ENCODE data around the gene BAD.
A peak's percentile ranks its signal among the peaks of the same experiment; 100 is the strongest.
"Not testable (repeated sequence)": the region's sequence is repeated elsewhere in the genome, so short reads cannot be mapped to it uniquely, and the experiment has no call there.

Gene BAD

DNA sequence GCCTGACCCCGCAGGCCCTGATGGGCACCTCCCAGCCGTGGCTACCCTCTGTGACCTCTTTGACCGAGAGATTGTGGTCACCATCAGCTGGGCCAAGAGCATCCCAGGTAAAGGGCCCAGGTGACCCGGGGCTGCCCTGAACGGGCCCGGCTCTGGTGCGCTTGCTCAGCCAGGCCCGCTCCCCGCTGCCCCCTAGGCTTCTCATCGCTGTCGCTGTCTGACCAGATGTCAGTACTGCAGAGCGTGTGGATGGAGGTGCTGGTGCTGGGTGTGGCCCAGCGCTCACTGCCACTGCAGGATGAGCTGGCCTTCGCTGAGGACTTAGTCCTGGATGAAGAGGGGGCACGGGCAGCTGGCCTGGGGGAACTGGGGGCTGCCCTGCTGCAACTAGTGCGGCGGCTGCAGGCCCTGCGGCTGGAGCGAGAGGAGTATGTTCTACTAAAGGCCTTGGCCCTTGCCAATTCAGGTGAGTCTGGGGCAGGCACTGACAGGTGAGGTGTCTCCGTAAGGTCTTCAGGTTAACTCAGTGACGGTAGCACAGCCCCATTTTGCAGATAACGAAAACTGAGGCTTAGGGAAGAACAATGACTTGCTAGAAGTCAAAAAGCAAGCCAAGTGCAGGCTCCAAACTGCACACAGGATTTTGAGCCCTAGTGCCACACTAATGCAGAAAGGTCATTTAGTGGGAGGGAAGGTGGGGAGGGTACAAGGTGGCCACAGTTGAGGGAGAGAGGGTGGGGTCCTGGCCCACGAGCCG, 30.5 kb upstream of the BAD start:
- DNase-seq (ENCODE audit: low read depth), result no peak

DNA sequence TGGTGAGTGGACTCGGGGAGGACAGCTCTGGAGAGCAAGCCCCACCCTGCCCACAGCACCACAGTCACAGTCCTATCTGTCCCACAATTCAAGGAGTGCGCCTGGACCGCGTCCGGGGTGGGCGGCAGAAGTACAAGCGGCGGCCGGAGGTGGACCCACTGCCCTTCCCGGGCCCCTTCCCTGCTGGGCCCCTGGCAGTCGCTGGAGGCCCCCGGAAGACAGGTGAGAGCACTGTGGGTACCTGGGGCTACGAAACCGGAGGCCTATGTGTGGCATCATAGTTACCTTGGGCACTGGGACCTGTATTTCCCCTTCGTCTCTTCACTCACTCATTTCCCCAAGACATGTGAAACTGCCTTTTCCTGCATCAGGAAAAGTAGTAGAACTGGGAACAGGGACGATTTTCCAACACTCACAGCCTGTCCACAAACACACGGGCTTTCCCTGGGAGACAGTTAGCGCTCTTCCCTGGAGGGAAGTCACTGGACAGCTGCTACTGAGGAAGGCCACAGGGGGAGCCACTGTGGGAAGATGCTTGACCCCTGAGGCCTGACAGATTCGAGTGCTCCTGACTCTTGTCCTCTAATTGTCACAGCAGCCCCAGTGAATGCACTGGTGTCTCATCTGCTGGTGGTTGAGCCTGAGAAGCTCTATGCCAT, 29.8 kb upstream of the BAD start:
- DNase-seq (ENCODE audit: low read depth), result no peak

DNA sequence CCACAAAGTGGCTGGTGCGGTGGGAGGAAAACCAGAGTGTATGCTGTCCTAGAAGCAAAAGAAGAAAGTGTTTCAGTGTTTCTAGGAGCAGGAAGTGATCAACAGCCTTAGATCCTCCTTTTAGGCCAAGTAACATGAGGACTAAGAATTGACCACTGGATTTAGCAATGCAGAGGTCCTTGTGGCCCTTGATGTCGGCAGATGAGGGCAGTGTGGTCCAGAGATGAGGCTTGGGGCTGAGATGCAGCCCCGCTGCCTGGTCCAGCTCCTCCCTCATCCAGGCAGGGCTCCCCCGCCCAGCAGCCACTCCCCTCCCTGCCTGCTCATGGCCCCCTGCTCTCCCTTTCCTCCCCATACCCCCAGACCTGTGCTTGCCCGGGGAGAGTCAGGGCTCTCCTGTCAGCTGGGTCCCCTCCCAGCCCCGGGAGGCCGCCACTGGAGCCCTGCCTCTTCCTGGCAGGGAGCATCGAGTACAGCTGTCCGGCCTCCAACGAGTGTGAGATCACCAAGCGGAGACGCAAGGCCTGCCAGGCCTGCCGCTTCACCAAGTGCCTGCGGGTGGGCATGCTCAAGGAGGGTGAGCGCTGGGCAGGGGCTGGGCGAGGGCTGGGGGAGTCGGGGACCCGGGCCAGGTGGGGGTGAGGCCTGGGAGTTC, 29.2 kb upstream of the BAD start:
- no peak for DNase-seq (ENCODE audit: low read depth)

DNA sequence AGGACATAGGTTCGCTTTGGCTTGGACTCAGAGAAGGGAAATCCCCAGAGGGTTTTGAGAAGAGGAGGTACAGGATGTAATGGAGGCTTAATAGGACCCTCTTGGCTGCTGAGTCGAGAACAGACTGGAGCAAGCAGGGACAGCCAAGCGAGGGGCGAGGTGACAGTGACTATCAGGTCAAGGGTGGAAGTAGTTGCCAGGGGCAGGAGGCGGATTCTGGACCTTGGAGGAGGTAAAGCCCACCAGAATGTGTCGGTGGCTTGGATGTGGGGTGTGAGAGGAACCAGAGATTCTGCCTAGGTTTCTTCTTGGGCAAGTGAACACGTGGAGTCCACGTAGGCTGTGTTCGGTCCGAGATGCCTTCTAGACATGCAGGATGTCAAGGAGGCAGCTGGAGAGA, 28.5 kb upstream of the BAD start:
- DNase-seq (ENCODE audit: low read depth), result no peak

DNA sequence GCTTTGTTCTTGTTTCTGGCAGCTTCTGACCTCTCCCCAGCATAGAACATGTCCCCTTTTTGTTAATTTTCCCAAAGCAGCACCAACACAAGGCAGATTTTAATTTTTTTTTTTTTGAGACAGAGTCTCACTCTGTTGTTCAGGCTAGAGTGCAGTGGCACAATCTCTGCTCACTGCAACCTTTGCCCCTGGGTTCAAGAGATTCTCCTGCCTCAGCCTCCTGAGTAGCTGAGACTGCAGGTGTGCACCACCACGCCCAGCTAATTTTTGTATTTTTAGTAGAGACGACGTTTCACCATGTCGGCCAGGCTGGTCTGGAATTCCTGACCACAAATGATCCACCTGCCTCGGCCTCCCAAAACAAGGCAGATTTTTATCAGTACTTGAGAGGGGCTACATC, 23.3 kb upstream of the BAD start:
- DNase-seq (ENCODE audit: low read depth), result not testable (repeated sequence)

DNA sequence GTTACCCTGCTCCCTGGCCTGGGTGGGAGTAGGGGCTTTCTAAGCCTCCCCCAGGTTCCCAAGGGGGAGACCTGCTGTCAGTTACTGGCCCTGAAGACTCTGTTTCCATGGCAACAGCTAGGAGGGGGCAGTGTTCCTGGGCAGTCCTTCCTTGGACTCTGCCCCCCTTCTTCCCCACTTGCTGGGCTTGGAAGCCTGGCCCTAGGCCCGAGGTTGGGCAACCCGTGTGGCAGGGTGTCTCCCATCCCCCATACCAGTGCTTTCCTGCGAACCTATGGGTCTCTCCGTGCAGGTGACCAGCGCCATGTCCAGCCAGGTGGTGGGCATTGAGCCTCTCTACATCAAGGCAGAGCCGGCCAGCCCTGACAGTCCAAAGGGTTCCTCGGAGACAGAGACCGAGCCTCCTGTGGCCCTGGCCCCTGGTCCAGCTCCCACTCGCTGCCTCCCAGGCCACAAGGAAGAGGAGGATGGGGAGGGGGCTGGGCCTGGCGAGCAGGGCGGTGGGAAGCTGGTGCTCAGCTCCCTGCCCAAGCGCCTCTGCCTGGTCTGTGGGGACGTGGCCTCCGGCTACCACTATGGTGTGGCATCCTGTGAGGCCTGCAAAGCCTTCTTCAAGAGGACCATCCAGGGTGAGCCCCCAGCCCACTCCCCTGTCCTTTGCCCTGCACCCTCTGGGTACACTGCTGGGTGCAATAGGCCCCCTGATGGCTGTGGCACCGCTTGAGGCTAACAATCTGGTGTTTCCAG, 22.6 kb upstream of the BAD start:
- no peak for DNase-seq (ENCODE audit: low read depth)

DNA sequence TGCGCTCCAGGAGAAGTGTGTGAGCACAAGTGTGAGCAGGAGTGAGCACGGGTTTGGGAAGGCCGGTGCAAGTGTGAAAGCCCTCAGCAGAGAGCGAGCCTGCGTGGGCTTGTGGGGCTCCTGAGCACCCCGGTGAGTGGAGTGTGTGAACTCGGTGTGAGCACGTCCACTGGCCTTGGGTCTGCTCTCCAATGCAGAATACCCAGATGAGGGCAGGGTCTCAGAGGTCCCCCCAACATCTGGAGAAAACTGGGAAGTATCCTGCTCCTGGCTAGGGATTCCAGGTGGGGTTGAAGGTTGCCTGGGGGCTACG, 22.1 kb upstream of the BAD start:
- no peak for DNase-seq (ENCODE audit: low read depth)

DNA sequence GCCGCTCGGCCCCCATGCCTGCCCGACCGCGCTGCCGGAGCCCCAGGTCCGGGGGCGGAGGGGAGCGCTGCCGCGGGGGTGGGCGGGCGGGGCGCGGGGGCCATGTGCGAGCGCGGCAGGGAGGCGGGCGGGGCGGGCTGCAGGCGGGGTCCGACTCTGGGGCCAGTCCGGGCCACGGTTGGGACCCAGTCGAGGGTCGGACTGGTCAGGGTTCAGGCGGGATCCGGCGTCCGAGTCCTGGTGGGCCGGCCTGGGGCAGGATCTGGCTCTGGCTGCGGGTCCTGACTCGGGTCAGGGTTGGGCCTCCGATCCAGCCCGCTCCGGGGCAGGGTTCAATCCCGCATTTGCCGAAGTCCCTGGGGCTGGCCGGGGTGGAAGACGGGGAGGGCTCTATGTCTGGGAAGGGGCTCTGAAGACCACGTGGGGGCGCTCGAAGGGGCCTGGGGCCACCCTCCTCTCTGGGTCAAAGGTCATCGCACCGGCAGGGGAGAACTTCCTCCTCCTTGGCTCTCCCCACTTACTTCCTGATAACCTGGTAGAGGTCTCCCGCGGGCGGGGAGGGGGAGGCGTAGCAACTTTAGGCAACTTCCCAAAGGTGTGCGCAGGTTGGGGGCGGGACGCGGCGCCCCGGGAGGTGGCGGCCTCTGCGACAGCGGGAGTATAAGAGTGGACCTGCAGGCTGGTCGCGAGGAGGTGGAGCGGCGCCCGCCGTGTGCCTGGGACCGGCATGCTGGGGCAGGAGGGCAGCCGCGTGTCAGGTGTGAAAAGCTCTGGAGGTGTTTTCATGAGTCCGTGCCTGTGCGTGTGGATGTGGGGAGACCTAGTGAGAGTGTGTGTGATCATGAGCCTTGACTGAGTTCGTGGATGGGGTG, 21.5 kb upstream of the BAD start:
- no peak for DNase-seq (ENCODE audit: low read depth)

DNA sequence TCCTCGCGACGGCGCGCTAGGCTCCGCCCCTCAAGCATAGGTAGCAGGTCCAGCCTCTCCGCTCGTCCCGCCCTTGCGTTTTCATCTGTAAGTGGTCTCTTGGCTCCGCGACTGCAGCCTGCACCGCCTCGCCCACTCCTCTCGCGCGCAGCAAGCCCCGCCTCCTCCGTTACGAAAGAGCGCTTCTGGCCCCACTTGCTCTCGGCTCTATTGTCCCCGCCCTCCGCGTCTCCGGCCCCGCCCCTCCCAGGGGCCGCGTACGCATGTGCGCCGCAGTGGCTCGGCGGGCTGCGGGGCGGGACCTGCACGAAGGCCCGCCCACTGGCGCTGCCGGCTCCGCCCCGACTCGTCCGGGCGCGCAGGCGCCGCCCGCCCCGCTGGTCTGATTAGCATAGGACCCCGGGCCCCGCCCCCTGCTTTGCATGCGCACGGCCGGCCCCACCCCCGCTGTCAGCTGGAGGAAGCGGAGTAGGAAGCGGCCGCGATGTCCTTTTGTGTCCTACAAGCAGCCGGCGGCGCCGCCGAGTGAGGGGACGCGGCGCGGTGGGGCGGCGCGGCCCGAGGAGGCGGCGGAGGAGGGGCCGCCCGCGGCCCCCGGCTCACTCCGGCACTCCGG, 20.7 kb upstream of the BAD start, which contains the start of gene ESRRA:
Gene ESRRA (plus strand): TSS at position 450 of the 616 bp plus-strand sequence. CDS start 1,656 bp downstream, outside the sequence.
- DNase-seq (ENCODE audit: low read depth), result peak; percentile 98

DNA sequence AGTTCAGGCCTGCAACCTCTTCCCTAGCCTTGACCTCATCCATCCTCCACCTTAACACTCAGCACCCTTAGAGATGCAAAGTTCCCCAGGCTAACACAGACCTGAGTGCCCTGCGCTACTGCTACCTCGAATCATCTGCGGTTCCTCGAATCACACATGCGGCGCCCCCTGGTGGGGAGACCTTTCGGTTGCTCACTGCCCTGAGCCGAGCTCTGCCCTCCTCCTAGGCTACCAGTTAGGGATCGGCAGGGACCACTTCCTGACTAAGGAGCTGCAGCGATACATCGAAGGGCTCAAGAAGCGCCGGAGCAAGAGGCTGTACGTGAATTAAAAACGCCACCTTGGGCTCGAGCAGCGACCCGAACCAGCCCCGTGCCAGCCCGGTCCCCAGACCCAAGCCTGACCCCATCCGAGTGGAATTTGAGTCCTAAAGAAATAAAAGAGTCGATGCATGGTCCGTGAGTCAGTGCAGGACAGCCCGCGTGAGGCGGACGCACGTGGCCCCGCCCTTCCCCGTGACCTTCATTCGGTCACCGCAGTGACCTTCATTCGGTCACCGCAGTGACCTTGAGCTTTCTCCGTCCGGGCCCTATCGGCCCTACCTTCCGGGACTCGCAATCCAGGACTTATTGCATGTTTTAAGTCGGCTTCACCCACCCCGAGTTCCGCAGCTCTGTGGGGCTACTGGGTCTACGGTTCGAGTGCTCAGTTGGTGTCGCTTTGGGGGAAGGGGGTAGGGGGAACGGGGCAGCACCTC, 20.0 kb upstream of the BAD start:
- peak; percentile 96 for DNase-seq (ENCODE audit: low read depth)

DNA sequence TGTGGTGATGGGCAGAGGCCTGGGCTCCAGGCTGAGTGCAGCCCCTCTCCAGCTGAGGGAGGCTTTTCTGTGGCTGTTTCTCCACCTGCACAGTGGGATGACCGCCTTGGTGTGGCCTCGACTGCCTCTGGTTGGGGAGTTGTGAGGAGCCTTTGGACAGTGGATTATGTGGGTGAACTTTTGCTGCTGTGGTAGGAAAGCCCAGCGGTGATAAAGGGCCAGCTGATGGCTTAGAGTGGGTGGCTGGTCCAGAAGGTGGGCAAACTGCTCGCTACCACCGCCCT, 19.5 kb upstream of the BAD start:
- DNase-seq (ENCODE audit: low read depth), result no peak

DNA sequence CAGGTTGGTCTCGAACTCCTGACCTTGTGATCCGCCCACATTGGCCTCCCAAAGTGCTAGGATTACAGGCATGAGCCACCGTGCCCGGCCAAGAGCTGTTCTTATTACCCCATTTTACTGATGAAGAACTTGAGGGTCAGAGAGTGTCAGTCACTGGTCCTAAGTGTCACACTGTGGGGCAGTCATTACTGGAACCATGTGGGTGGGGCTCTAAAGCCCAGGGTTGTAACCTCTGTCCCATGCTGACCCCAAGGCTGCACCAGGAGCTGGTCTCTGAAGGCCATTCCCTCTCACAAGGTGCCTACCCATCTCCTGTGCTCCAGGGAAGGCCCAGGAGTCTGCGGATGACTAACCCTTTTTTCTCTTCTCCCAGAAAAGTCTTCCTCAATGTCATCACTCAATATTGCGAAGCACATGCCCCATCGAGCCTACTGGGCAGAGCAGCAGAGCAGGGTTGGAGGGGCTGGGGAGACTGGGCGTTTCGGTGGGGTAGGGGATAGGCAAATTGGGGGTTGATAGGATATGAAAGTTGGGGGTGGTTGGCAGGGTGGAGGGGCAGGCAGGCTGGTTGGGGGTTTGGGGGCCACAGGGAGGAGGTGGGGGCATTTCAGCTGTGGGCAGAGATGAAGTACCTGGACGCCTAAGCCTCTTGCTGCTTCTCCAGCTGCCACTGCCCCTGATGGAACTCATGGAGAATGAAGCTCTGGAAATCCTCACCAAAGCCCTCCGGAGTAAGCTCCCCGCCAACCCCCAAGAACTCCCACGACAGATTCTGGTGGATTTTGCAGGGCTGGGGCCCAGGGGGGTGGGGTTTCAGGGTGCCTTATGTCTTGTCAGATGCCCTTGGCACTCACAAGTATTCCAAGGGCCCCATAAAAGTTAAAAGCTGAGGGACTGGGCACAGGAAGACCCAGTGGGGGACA, 18.9 kb upstream of the BAD start:
- DNase-seq (ENCODE audit: low read depth), result no peak

DNA sequence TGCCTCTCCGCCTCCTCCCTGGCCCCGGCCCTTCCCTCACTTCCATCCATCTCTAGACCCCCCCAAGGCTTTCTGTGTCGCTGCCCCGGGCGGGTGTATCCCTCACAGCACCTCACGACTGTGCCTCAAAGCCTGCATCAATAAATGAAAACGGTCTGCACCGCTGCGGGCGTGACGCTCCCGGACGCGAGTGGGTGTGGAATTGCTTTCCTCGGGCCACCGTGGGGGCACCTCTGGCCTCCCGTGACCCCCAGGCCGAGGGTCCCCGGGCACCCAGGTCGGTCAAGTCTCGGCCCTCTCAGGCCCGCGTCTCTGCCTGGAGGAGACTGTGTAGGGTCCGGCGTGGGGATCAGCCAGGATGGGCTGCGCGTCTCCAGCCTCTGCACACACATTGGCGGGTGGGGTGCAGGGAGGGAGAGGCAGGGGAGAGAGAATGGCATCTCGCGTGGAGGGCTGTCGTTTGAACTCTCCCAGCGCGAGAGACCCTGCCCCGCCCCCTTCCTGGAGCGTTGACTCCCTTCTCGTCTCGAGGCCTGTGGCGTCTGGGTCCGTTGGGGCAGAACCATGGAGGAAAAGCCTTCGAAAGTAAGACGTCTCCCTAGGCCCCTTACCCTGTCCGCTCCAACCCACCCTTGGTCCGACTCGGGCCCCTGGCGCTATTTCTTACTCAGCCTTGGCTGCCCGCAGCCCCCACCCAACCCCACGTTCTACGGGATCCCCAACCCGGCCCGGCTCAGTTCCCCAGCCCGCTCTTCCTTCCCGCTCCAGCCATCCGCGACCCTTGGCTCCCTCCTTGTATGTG, 15.6 kb upstream of the BAD start, which contains the start of gene CATSPERZ:
Gene CATSPERZ (plus strand): TSS at position 512 of the 802 bp plus-strand sequence. CDS start 53 bp downstream, at position 565.
- DNase-seq (ENCODE audit: low read depth), result no peak

DNA sequence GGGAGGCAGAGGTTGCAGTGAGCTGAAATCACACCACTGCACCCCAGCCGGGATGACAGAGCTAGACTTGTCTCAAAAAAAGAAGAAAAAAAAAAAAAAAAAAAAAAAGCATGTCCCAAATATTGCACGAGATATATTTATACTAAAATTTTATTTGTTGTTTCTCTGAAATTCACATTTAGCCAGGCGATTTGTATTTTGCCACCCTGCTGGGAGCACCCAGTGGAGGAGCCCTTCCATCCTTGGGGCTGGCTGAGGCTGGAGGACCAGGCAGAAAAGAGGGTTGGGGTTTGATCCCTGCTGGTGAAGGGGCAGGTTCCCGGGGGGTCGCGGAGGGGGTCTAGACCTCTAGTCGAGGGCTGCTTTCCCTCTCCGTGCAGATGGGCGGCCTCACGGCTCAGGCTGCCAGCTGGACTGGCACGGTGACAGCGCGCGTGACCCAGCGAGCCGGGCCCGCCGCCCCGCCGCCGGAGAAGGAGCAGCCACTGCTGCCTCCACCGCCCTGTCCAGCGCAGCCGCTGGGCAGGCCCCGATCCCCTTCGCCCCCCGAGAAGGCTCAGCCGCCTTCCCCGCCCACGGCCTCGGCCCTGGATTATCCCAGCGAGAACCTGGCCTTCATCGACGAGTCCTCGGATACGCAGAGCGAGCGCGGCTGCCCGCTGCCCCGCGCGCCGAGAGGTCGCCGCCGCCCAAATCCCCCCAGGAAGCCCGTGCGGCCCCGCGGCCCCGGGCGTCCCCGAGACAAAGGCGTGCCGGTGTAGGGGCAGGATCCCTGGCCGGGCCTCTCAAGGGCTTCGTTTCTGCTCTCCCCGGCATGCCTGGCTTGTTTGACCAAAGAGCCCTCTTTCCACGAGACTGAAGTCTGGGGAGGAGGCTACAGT, 14.7 kb upstream of the BAD start:
- no peak for DNase-seq (ENCODE audit: low read depth)

DNA sequence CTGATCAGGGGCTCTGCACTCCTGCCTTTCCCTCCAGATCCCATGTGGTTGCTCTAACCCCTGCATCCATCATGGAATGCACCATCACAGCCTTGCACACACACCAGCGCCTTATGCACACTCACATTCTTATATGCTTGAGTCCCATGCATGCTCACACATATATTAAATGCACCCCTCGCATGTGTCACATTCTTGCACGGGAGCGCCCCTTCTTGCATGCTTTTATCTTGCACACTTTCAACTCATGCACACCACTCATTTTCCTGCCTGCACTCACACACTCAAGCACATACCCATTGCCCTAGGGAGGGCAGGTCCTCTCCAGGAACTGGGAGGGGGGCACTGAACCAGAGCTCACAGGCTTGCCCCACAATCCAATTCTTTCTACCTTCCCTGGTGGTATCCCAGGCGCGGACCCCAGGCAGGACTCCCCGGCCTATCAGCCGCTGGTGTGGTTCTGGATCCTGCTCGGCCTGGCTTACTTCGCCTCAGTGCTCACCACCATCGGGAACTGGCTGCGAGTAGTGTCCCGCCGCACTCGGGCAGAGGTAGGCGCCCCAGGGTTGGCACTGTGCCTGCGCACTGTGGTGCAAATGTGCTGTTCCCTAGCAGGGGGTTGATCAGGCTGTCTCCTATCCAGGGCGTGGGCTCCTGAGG, 13.4 kb upstream of the BAD start:
- DNase-seq (ENCODE audit: low read depth), result no peak

DNA sequence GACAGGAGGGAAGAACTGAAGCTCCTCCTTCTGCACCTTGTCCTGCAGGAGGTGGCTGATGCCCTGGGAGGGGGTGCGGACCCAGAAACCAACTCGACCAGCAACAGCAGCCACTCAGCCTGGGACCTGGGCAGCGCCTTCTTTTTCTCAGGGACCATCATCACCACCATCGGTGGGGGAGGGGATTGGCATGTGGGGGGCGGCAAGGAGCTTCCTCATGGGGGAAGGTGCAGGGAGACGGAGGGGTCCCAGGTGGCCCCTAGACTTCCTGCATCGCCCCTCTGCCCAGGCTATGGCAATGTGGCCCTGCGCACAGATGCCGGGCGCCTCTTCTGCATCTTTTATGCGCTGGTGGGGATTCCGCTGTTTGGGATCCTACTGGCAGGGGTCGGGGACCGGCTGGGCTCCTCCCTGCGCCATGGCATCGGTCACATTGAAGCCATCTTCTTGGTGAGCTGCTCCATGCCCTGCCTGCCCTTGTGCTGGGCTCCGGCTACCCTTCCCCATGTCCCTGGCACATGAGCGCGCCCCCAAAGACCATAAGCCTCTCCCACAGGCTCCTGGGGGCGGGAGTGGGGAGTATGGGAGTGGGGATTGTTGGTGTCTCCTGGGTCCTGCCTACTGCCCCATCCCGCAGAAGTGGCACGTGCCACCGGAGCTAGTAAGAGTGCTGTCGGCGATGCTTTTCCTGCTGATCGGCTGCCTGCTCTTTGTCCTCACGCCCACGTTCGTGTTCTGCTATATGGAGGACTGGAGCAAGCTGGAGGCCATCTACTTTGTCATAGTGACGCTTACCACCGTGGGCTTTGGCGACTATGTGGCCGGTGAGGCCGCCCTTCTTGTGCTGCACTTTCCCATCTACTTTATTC, 12.6 kb upstream of the BAD start:
- no peak for DNase-seq (ENCODE audit: low read depth)
